ENCODE results near the gene DNMT3B.

DNA sequence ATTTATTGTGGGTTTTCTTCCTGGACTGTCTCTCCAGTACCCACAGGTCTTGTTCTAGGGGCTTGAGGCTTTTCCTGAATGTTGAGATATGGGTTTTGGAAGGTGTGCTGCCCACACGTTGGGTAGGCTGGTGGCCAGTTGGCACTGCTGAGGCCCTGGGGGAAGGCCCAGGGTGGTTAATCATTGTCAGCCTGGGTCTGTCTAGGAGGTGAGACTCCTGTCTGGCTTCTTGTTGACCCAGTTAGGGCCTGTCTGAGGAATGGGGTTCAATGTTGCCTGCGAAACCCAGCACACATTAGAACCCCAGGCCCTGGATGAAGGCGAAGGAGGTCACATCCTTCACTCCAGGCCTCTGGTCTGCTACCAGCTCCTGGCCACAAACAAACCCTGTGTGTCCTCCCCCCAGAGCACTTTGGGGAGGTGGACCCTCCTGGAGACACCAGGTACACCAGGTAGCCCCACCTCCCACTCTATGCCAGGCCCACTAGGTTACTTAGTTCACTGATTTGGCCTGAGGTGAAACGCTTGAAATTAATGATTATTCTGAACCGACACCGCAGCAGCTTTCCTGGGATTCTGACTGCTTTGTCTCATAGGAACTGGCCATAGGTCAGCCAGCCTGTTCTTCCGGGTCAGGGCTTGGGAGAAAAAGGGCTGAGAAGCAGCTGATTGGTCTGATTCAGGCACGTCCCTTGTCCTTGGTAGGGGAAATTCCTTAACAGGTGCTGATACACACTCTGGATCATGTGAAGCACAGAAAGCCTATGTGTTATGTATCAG, 15.2 kb downstream of the DNMT3B start:
- TF ChIP-seq, protein P1, sequence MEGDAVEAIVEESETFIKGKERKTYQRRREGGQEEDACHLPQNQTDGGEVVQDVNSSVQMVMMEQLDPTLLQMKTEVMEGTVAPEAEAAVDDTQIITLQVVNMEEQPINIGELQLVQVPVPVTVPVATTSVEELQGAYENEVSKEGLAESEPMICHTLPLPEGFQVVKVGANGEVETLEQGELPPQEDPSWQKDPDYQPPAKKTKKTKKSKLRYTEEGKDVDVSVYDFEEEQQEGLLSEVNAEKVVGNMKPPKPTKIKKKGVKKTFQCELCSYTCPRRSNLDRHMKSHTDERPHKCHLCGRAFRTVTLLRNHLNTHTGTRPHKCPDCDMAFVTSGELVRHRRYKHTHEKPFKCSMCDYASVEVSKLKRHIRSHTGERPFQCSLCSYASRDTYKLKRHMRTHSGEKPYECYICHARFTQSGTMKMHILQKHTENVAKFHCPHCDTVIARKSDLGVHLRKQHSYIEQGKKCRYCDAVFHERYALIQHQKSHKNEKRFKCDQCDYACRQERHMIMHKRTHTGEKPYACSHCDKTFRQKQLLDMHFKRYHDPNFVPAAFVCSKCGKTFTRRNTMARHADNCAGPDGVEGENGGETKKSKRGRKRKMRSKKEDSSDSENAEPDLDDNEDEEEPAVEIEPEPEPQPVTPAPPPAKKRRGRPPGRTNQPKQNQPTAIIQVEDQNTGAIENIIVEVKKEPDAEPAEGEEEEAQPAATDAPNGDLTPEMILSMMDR (conservative IDR thresholded peaks at IDR 0.05 in 1 of 2, IDR thresholded peaks at IDR 0.05 in 1 of 2; ENCODE audit: extremely low read depth in 1 of 2, insufficient read depth in 1 of 2, low read depth in 1 of 2, low read length in 2 of 2) = no peak
- no peak for TF ChIP-seq EZH2 (IDR thresholded peaks at IDR 0.05; ENCODE audit: borderline replicate concordance, low read length)
